A549 (cell line): ENCODE results near the gene SRRD. TPM values are rescaled to one million over a fixed set of nuclear protein-coding genes. Genes with fewer than 3 reads are reported as not detected.
A peak's percentile ranks its signal among the peaks of the same experiment; 100 is the strongest.

ENCODE experiments used
- ATAC-seq, 2 experiments: fragments of 200-7000 bp in 1 of 2; fragments of >200 bp in 1 of 2; cut with Nextera tagmentation in 1 of 2; cut with Tn5 transposase in 1 of 2; 3 replicates each; pipeline versions ENCODE4 v1.8.0 to v1.9.1; 2018 to 2020; ENCODE audit warnings: mild to moderate bottlenecking in 1 of 2, moderate library complexity in 1 of 2
- CTCF ChIA-PET: fragments of 300-600 bp; sonication (Branson Sonifier 250); formaldehyde crosslinking; extraction: SDS; loops from one replicate; lab custom pipeline; 2021; ENCODE audit warnings: antibody characterized with exemption, inconsistent platforms; lab: Yijun Ruan, JAX
- POLR2A ChIA-PET: fragments of 350-600 bp; formaldehyde crosslinking; extraction: SDS; loops from one replicate; lab custom pipeline; 2021; ENCODE audit warnings: antibody characterized with exemption, inconsistent platforms; lab: Yijun Ruan, JAX
- DNase-seq, 2 experiments: peaks; one replicate each; pipeline versions ENCODE4 v3.0.0 to v3.0.0-alpha.2; 2011 to 2016; ENCODE audit warnings: low read depth in 1 of 2, low spot score in 1 of 2
- FAIRE-seq: peaks from 2 replicates; lab custom pipeline; 2011; peaks lifted over from hg19 to GRCh38; lab: Jason Lieb, UNC
- H3K27ac ChIP-seq, 2 experiments: fragments of >200 bp; sonication (Bioruptor Twin); formaldehyde crosslinking; 3 replicates each; pipeline ENCODE4 v1.5.1; 2016 to 2017
- H3K4me1 ChIP-seq: fragments of >200 bp; sonication (Bioruptor Twin); formaldehyde crosslinking; 3 replicates; pipeline ENCODE4 v1.6.1; 2016
- H3K4me2 ChIP-seq: fragments of >200 bp; sonication (Bioruptor Twin); formaldehyde crosslinking; 3 replicates; pipeline ENCODE4 v1.6.1; 2016
- H3K4me3 ChIP-seq: fragments of >200 bp; sonication (Bioruptor Twin); formaldehyde crosslinking; 3 replicates; pipeline ENCODE4 v1.5.1; 2016
- H3K9me3 ChIP-seq: fragments of >200 bp; sonication (Bioruptor Twin); formaldehyde crosslinking; 3 replicates; pipeline ENCODE4 v1.6.1; 2016
- BHLHE40 ChIP-seq: IDR thresholded peaks from 2 replicates; pipeline ENCODE4 v1.6.1; 2012; ENCODE audit warnings: low read depth, low read length, inconsistent platforms
- CBX8 ChIP-seq: fragments of 200-600 bp; sonication (generic); IDR thresholded peaks from 2 replicates; pipeline ENCODE4 v1.6.1; 2016
- CHD4 ChIP-seq: fragments of 200-600 bp; sonication (generic); IDR thresholded peaks from 2 replicates; pipeline ENCODE4 v1.6.1; 2016; ENCODE audit warnings: antibody characterized with exemption, mild to moderate bottlenecking, borderline replicate concordance
- EHMT2 ChIP-seq: fragments of 200-600 bp; sonication (generic); IDR thresholded peaks from 2 replicates; pipeline ENCODE4 v1.6.1; 2016; ENCODE audit warnings: antibody characterized with exemption, low read depth, mild to moderate bottlenecking, moderate library complexity
- EP300 ChIP-seq, 2 experiments: fragments of >200 bp; sonication (Bioruptor Twin); formaldehyde crosslinking; IDR thresholded peaks; 2 replicates in 1 of 2; 3 replicates in 1 of 2; pipeline ENCODE4 v1.6.1; 2016 to 2017
- FOSL2 ChIP-seq, 2 experiments: fragments of 450-650 bp in 1 of 2; fragments of >200 bp in 1 of 2; sonication (Bioruptor Twin) in 1 of 2; formaldehyde crosslinking; IDR thresholded peaks; 2 replicates each; pipeline versions ENCODE4 v1.5.0 to v1.6.1; 2016 to 2020; ENCODE audit warnings: mild to moderate bottlenecking in 1 of 2, moderate library complexity in 1 of 2
- FOXS1 ChIP-seq: fragments of 250-450 bp; sonication (Bioruptor Pico); IDR thresholded peaks from 2 replicates; pipeline ENCODE4 v1.5.0; 2020; ENCODE audit warnings: mild to moderate bottlenecking, moderate library complexity
- GATA3 ChIP-seq: IDR thresholded peaks from 2 replicates; pipeline ENCODE4 v1.6.1; 2012; ENCODE audit warnings: borderline replicate concordance
- HOXB13 ChIP-seq: fragments of 250-450 bp; sonication (Bioruptor Pico); IDR thresholded peaks from 2 replicates; pipeline ENCODE4 v1.5.0; 2020; ENCODE audit warnings: low read depth, mild to moderate bottlenecking, moderate library complexity
- JUNB ChIP-seq: fragments of >200 bp; sonication (Bioruptor Twin); formaldehyde crosslinking; IDR thresholded peaks from 2 replicates; pipeline ENCODE4 v1.6.1; 2016
- KDM1A ChIP-seq: fragments of 200-600 bp; sonication (generic); IDR thresholded peaks from 2 replicates; pipeline ENCODE4 v1.6.1; 2016; ENCODE audit warnings: low read depth, mild to moderate bottlenecking
- KDM5A ChIP-seq: fragments of 200-600 bp; sonication (generic); IDR thresholded peaks from 2 replicates; pipeline ENCODE4 v1.6.1; 2016; ENCODE audit warnings: antibody characterized with exemption, mild to moderate bottlenecking
- MAZ ChIP-seq: fragments of 150-350 bp; IDR thresholded peaks from 2 replicates; pipeline ENCODE4 v1.6.1; 2014; ENCODE audit warnings: antibody characterized with exemption, low read depth, low read length, borderline replicate concordance
- NPAS2 ChIP-seq: fragments of 250-450 bp; sonication (Bioruptor Pico); IDR thresholded peaks from 2 replicates; pipeline ENCODE4 v1.8.0; 2022; ENCODE audit warnings: mild to moderate bottlenecking, moderate library complexity, borderline replicate concordance
- NR3C1 ChIP-seq: fragments of >200 bp; sonication (Bioruptor Twin); formaldehyde crosslinking; IDR thresholded peaks from 3 replicates; pipeline ENCODE4 v1.6.1; 2017
- PHF8 ChIP-seq: fragments of 200-600 bp; sonication (generic); IDR thresholded peaks from 2 replicates; pipeline ENCODE4 v1.6.1; 2016; ENCODE audit warnings: low read depth, mild to moderate bottlenecking, antibody characterized with exemption, moderate library complexity, borderline replicate concordance
- RARB ChIP-seq: fragments of 250-450 bp; sonication (Bioruptor Pico); IDR thresholded peaks from 2 replicates; pipeline ENCODE4 v1.8.0; 2021; ENCODE audit warnings: mild to moderate bottlenecking, moderate library complexity
- RCOR1 ChIP-seq: fragments of 150-350 bp; IDR thresholded peaks from 2 replicates; pipeline ENCODE4 v1.6.1; 2014; ENCODE audit warnings: antibody characterized with exemption, low read length, low read depth
- RFX5 ChIP-seq: fragments of 450-650 bp; IDR thresholded peaks from 2 replicates; pipeline ENCODE4 v1.7.1; 2014; ENCODE audit warnings: antibody characterized with exemption, mild to moderate bottlenecking, moderate library complexity
- TFCP2L1 ChIP-seq: fragments of 250-450 bp; sonication (Bioruptor Pico); IDR thresholded peaks from 2 replicates; pipeline ENCODE4 v1.5.0; 2021; ENCODE audit warnings: mild to moderate bottlenecking
- ZC3H11A ChIP-seq: fragments of 450-650 bp; IDR thresholded peaks from 2 replicates; pipeline ENCODE4 v1.6.1; 2014; ENCODE audit warnings: antibody characterized with exemption, mild to moderate bottlenecking
- ZNF302 ChIP-seq: fragments of 250-450 bp; sonication (Bioruptor Pico); IDR thresholded peaks from 2 replicates; pipeline ENCODE4 v1.9.0; 2021; ENCODE audit warnings: inconsistent platforms, mild to moderate bottlenecking, moderate library complexity
- polyA plus RNA-seq, 4 experiments: library from polyadenylated mRNA; depleted of rRNA in 3 of 4; stranded (reverse); fragments of >200 nt; fragmentation: RNase III in 1 of 4; extraction: RNeasy Plus Mini Kit Qiagen cat#74134 plus additional on column Dnase treatment in 1 of 4; gene quantifications; 2 replicates in 3 of 4; 3 replicates in 1 of 4; pipeline ENCODE4 v1.2.3, GENCODE V29; 2011 to 2017
- TF ChIP-seq, protein P1 (sequence below): fragments of >200 bp; sonication (Bioruptor Twin); formaldehyde crosslinking; IDR thresholded peaks from 3 replicates; pipeline ENCODE4 v1.5.1; 2016
- TF ChIP-seq, protein P2 (sequence below): fragments of 450-650 bp; IDR thresholded peaks from 2 replicates; pipeline ENCODE4 v1.6.1; 2014; ENCODE audit warnings: antibody characterized with exemption
- TF ChIP-seq, protein P3 (sequence below): fragments of 250-450 bp; sonication (Bioruptor Pico); IDR thresholded peaks from 2 replicates; pipeline ENCODE4 v1.5.0; 2020; ENCODE audit warnings: low read depth, mild to moderate bottlenecking, moderate library complexity
- TF ChIP-seq, protein P4 (sequence below): IDR thresholded peaks from 2 replicates; pipeline ENCODE4 v1.6.1; 2012; ENCODE audit warnings: low read depth, borderline replicate concordance
- TF ChIP-seq, protein P5 (sequence below): fragments of 250-450 bp; sonication (Bioruptor Pico); IDR thresholded peaks from 2 replicates; pipeline ENCODE4 v1.5.0; 2021; ENCODE audit warnings: mild to moderate bottlenecking, moderate library complexity, borderline replicate concordance
- TF ChIP-seq, protein P6 (sequence below): fragments of 200-600 bp; sonication (generic); IDR thresholded peaks from 2 replicates; pipeline ENCODE4 v1.6.1; 2016; ENCODE audit warnings: antibody characterized with exemption, mild to moderate bottlenecking, moderate library complexity
- TF ChIP-seq, protein P7 (sequence below): IDR thresholded peaks from 2 replicates; pipeline ENCODE4 v1.6.1; 2012

Gene SRRD
- polyA plus RNA-seq, 2 of the 4 experiments (the other 2 are of a cell fraction), result 14.1 to 36.4 TPM

DNA sequence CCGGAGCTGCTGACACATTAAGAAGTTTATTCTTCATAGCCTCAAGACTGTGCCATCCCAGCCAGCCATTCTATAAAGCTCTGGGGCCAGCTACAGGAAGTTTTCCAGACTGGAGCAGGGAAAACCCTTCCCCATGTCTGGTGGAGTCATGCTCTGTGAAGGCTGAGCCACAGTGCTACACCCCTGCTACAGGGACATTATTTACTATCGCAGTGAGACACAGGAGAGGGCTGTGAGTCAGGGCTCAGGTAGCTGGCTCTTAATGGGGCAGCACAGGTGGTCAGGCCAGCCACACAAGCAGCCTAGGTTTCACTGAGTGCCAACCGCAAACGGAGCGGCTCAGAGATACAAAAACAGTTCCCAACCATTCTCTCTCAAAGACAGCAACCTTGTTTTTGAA, 12.2 kb upstream of the SRRD start (continued):
- TF ChIP-seq, protein P1, sequence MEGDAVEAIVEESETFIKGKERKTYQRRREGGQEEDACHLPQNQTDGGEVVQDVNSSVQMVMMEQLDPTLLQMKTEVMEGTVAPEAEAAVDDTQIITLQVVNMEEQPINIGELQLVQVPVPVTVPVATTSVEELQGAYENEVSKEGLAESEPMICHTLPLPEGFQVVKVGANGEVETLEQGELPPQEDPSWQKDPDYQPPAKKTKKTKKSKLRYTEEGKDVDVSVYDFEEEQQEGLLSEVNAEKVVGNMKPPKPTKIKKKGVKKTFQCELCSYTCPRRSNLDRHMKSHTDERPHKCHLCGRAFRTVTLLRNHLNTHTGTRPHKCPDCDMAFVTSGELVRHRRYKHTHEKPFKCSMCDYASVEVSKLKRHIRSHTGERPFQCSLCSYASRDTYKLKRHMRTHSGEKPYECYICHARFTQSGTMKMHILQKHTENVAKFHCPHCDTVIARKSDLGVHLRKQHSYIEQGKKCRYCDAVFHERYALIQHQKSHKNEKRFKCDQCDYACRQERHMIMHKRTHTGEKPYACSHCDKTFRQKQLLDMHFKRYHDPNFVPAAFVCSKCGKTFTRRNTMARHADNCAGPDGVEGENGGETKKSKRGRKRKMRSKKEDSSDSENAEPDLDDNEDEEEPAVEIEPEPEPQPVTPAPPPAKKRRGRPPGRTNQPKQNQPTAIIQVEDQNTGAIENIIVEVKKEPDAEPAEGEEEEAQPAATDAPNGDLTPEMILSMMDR, result no peak
- TF ChIP-seq RARB (CRISPR knock-in tag) (no peak), CBX8 (no peak), JUNB (peak; percentile 42; the same call in 1 of the 2 replicates), KDM1A (no peak), GATA3 (no peak), HOXB13 (CRISPR knock-in tag) (no peak), MAZ (no peak), NR3C1 (no peak), PHF8 (no peak), EP300 (IDR thresholded peaks at IDR 0.05) (peak in 1 of 2 experiments; percentile 28; a peak in 1 of 5 replicates)
- TF ChIP-seq, protein P2, sequence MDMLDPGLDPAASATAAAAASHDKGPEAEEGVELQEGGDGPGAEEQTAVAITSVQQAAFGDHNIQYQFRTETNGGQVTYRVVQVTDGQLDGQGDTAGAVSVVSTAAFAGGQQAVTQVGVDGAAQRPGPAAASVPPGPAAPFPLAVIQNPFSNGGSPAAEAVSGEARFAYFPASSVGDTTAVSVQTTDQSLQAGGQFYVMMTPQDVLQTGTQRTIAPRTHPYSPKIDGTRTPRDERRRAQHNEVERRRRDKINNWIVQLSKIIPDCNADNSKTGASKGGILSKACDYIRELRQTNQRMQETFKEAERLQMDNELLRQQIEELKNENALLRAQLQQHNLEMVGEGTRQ, result no peak

DNA sequence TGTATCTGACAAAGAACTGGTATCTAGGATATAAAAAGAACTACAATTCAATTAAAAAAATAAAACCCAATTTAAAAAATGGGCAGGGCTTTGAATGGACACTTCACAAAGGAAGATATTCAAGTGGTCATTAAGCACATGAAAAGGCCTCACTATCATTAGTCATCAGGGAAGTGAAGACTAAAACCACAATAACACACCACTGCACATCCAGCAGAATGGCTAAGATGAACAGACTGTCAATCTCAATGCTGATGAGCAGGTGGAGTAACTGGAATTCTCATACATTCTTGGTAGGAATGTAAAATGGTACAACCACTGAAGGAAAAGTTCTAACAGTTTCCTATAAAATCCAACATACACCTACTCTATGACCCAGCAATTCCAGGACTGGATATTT, 9.0 kb upstream of the SRRD start:
- Histone ChIP-seq H3K4me3 (no peak overlapping the region), H3K27ac (no peak overlapping the region), H3K9me3 (no peaks in the 10 kb centered on the region), H3K4me1 (peaks cover 18% of the 10 kb centered on the region), H3K4me2 (no peak overlapping the region)
- CTCF ChIA-PET, result interaction anchor here (1.1 kb wide), 1 partner anchor 110 kb away, joined by 3 read pairs; no protein-coding TSS in a partner anchor
- no peak for DNase-seq
- ATAC-seq, result no peak
- POLR2A ChIA-PET, result no interaction called here
- no peak for FAIRE-seq
- TF ChIP-seq, protein P3, sequence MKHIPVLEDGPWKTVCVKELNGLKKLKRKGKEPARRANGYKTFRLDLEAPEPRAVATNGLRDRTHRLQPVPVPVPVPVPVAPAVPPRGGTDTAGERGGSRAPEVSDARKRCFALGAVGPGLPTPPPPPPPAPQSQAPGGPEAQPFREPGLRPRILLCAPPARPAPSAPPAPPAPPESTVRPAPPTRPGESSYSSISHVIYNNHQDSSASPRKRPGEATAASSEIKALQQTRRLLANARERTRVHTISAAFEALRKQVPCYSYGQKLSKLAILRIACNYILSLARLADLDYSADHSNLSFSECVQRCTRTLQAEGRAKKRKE (CRISPR knock-in tag), result no peak
- TF ChIP-seq EHMT2 (no peak), KDM5A (no peak), ZC3H11A (no peak), FOXS1 (CRISPR knock-in tag) (no peak), RFX5 (no peak), NR3C1 (no peak), BHLHE40 (no peak), PHF8 (no peak), TFCP2L1 (no peak), RCOR1 (no peak), CHD4 (no peak), FOSL2 (IDR thresholded peaks at IDR 0.05) (no peak), FOSL2 (CRISPR knock-in tag; IDR thresholded peaks at IDR 0.05) (no peak), ZNF302 (no peak), NPAS2 (CRISPR knock-in tag) (no peak)
- TF ChIP-seq, protein P4, sequence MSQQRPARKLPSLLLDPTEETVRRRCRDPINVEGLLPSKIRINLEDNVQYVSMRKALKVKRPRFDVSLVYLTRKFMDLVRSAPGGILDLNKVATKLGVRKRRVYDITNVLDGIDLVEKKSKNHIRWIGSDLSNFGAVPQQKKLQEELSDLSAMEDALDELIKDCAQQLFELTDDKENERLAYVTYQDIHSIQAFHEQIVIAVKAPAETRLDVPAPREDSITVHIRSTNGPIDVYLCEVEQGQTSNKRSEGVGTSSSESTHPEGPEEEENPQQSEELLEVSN, result no peak
- TF ChIP-seq, protein P5, sequence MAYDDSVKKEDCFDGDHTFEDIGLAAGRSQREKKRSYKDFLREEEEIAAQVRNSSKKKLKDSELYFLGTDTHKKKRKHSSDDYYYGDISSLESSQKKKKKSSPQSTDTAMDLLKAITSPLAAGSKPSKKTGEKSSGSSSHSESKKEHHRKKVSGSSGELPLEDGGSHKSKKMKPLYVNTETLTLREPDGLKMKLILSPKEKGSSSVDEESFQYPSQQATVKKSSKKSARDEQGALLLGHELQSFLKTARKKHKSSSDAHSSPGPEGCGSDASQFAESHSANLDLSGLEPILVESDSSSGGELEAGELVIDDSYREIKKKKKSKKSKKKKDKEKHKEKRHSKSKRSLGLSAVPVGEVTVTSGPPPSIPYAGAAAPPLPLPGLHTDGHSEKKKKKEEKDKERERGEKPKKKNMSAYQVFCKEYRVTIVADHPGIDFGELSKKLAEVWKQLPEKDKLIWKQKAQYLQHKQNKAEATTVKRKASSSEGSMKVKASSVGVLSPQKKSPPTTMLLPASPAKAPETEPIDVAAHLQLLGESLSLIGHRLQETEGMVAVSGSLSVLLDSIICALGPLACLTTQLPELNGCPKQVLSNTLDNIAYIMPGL, result no peak
- TF ChIP-seq, protein P6, sequence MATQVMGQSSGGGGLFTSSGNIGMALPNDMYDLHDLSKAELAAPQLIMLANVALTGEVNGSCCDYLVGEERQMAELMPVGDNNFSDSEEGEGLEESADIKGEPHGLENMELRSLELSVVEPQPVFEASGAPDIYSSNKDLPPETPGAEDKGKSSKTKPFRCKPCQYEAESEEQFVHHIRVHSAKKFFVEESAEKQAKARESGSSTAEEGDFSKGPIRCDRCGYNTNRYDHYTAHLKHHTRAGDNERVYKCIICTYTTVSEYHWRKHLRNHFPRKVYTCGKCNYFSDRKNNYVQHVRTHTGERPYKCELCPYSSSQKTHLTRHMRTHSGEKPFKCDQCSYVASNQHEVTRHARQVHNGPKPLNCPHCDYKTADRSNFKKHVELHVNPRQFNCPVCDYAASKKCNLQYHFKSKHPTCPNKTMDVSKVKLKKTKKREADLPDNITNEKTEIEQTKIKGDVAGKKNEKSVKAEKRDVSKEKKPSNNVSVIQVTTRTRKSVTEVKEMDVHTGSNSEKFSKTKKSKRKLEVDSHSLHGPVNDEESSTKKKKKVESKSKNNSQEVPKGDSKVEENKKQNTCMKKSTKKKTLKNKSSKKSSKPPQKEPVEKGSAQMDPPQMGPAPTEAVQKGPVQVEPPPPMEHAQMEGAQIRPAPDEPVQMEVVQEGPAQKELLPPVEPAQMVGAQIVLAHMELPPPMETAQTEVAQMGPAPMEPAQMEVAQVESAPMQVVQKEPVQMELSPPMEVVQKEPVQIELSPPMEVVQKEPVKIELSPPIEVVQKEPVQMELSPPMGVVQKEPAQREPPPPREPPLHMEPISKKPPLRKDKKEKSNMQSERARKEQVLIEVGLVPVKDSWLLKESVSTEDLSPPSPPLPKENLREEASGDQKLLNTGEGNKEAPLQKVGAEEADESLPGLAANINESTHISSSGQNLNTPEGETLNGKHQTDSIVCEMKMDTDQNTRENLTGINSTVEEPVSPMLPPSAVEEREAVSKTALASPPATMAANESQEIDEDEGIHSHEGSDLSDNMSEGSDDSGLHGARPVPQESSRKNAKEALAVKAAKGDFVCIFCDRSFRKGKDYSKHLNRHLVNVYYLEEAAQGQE, result no peak
- TF ChIP-seq, protein P7, sequence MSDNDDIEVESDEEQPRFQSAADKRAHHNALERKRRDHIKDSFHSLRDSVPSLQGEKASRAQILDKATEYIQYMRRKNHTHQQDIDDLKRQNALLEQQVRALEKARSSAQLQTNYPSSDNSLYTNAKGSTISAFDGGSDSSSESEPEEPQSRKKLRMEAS, result no peak
